Liver (tissue), 9 donors: ENCODE data around the gene SCN8A. TPM values are rescaled to one million over a fixed set of nuclear protein-coding genes. Genes with fewer than 3 reads are reported as not detected.

Source experiments
- DNase-seq: peaks from one replicate; pipeline ENCODE4 v3.0.0-alpha.2; 2017; ENCODE audit warnings: low spot score
- H3K27ac ChIP-seq, 2 donors: one replicate each; pipeline ENCODE4 v1.7.0; 2013; ENCODE audit warnings: inconsistent platforms in 2 of 2, low read length in 2 of 2, control low read depth in 1 of 2, low read depth in 1 of 2, mild to moderate bottlenecking in 1 of 2
- H3K27me3 ChIP-seq, 4 donors: one replicate each; pipeline versions ENCODE4 v1.6.1 to v1.7.0; 2013; ENCODE audit warnings: low read length in 3 of 4, inconsistent platforms in 1 of 4, mild to moderate bottlenecking in 1 of 4, moderate library complexity in 1 of 4; ENCODE audit not compliant: control insufficient read depth in 4 of 4, insufficient read depth in 4 of 4
- H3K36me3 ChIP-seq, 4 donors: one replicate each; pipeline versions ENCODE4 v1.6.1 to v1.7.0; 2013; ENCODE audit warnings: low read length in 3 of 4, mild to moderate bottlenecking in 3 of 4, low read depth in 1 of 4, moderate library complexity in 1 of 4; ENCODE audit not compliant: control insufficient read depth in 4 of 4, insufficient read depth in 3 of 4
- H3K4me1 ChIP-seq, 4 donors: one replicate each; pipeline versions ENCODE4 v1.6.1 to v1.7.0; 2013; ENCODE audit warnings: low read length in 3 of 4, mild to moderate bottlenecking in 3 of 4, moderate library complexity in 1 of 4; ENCODE audit not compliant: control insufficient read depth in 4 of 4, insufficient read depth in 4 of 4
- H3K4me3 ChIP-seq, 3 donors: one replicate each; pipeline versions ENCODE4 v1.6.1 to v1.7.0; 2013; ENCODE audit warnings: low read length in 3 of 3, control low read depth in 1 of 3, low read depth in 1 of 3, mild to moderate bottlenecking in 1 of 3
- H3K9ac ChIP-seq, 2 donors: one replicate each; pipeline ENCODE4 v1.7.0; 2013; ENCODE audit warnings: low read length in 2 of 2, mild to moderate bottlenecking in 2 of 2, moderate library complexity in 2 of 2, control low read depth in 1 of 2, low read depth in 1 of 2
- H3K9me3 ChIP-seq, 4 donors: one replicate each; pipeline versions ENCODE4 v1.6.1 to v1.7.0; 2013; ENCODE audit warnings: low read length in 3 of 4; ENCODE audit not compliant: control insufficient read depth in 4 of 4
- FOXA1 ChIP-seq: IDR thresholded peaks from 2 replicates; pipeline ENCODE4 v1.6.1; 2016; ENCODE audit warnings: antibody characterized with exemption
- FOXA2 ChIP-seq: IDR thresholded peaks from 2 replicates; pipeline ENCODE4 v1.6.1; 2016; ENCODE audit warnings: antibody characterized with exemption
- GABPA ChIP-seq, 2 donors: IDR thresholded peaks in 1 of 2; conservative IDR thresholded peaks in 1 of 2; 2 replicates each; pipeline ENCODE4 v1.6.1; 2016; ENCODE audit warnings: antibody characterized with exemption in 2 of 2, mild to moderate bottlenecking in 1 of 2, moderate library complexity in 1 of 2
- HNF4A ChIP-seq, 2 donors: conservative IDR thresholded peaks; 2 replicates each; pipeline ENCODE4 v1.6.1; 2016; ENCODE audit warnings: antibody characterized with exemption in 2 of 2, mild to moderate bottlenecking in 2 of 2
- HNF4G ChIP-seq: IDR thresholded peaks from 2 replicates; pipeline ENCODE4 v1.6.1; 2016; ENCODE audit warnings: antibody characterized with exemption
- JUND ChIP-seq, 2 donors: IDR thresholded peaks; 2 replicates each; pipeline ENCODE4 v1.6.1; 2016; ENCODE audit warnings: antibody characterized with exemption in 2 of 2
- MAX ChIP-seq: IDR thresholded peaks from 2 replicates; pipeline ENCODE4 v1.6.1; 2016; ENCODE audit warnings: antibody characterized with exemption
- NR2F2 ChIP-seq: IDR thresholded peaks from 2 replicates; pipeline ENCODE4 v1.6.1; 2016; ENCODE audit warnings: antibody characterized with exemption
- RAD21 ChIP-seq, 2 donors: IDR thresholded peaks; 2 replicates each; pipeline ENCODE4 v1.6.1; 2016; ENCODE audit warnings: antibody characterized with exemption in 2 of 2, mild to moderate bottlenecking in 2 of 2
- RXRA ChIP-seq, 2 donors: IDR thresholded peaks; 2 replicates each; pipeline ENCODE4 v1.6.1; 2017 to 2018; ENCODE audit warnings: antibody characterized with exemption in 2 of 2, mild to moderate bottlenecking in 1 of 2
- SP1 ChIP-seq: IDR thresholded peaks from 2 replicates; pipeline ENCODE4 v1.6.1; 2018; ENCODE audit warnings: antibody characterized with exemption, mild to moderate bottlenecking
- TAF1 ChIP-seq: conservative IDR thresholded peaks from 2 replicates; pipeline ENCODE4 v1.6.1; 2016; ENCODE audit warnings: antibody characterized with exemption, mild to moderate bottlenecking
- YY1 ChIP-seq: IDR thresholded peaks from 2 replicates; pipeline ENCODE4 v1.6.1; 2016; ENCODE audit warnings: antibody characterized with exemption, mild to moderate bottlenecking
- WGBS: extraction: QIAGEN DNeasy Blood & Tissue Kit; methylation state at CpG from one replicate; pipeline ENCODE4 v1.1.7; 2013; 5-methylcytosine and 5-hydroxymethylcytosine counted together
- polyA plus RNA-seq, 2 donors: library from polyadenylated mRNA; stranded (reverse) in 1 of 2; unstranded in 1 of 2; fragments of 200-250 nt in 1 of 2; fragments of >200 nt in 1 of 2; fragmentation: Nextera tagmentation in 1 of 2; extraction: Ambion mirVana in 1 of 2; gene quantifications; one replicate each; pipeline versions ENCODE4 v1.2.1 to v1.2.3, GENCODE V29; 2013 to 2015
- total RNA-seq, 2 donors: library from RNA; depleted of rRNA; stranded (reverse); fragments of >200 nt; gene quantifications; one replicate each; pipeline ENCODE4 v1.2.3, GENCODE V29; 2014
- TF ChIP-seq, protein P1 (sequence below): IDR thresholded peaks from 2 replicates; pipeline ENCODE4 v1.6.1; 2016; ENCODE audit warnings: antibody characterized with exemption
- TF ChIP-seq, protein P2 (sequence below): IDR thresholded peaks from 2 replicates; pipeline ENCODE4 v1.6.1; 2016; ENCODE audit warnings: antibody characterized with exemption, mild to moderate bottlenecking
- donor health status: healthy.
- donor health status: healthy.
- donor health status: healthy.
- donor health status: healthy.
- donor health status: healthy.

SCN8A gene
- total and polyA plus RNA-seq, 4 donors, result 0.84 to 12.7 (median 3.8) TPM

DNA sequence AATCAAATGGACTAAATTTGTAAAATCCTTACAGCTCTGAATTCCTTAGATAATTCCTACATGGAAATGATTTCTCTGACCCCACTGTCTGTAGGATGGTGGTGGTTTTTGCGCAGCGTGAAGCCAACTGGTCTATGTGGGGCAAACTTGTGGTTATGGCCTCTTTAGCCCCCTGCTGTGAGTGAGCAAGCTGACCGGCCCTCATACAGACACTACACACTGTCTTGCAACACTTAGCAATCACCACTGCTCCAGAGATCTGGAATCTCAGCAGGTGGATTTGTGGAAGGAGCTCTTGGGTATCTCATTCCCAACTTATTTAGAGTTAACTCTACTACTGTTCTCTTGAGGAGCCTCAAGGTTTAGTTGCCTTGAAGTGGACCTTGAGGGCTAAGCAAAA is 70.2 kb downstream of the SCN8A start:
- TF ChIP-seq HNF4A (conservative IDR thresholded peaks at IDR 0.05) (no peak), JUND (IDR thresholded peaks at IDR 0.05) (no peak), RAD21 (IDR thresholded peaks at IDR 0.05) (no peak), GABPA (IDR thresholded peaks at IDR 0.05 in 1 of 2, conservative IDR thresholded peaks at IDR 0.05 in 1 of 2) (no peak)
- TF ChIP-seq, protein P1, sequence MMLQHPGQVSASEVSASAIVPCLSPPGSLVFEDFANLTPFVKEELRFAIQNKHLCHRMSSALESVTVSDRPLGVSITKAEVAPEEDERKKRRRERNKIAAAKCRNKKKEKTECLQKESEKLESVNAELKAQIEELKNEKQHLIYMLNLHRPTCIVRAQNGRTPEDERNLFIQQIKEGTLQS, result no peak
- H3K4me3 ChIP-seq, result no peak overlapping the region
- WGBS, result 98% methylated on average over 3 of the region's 3 CpGs
- H3K27ac ChIP-seq, result no peak overlapping the region
- H3K4me1 ChIP-seq, result peaks cover 0 to 29% (median 22%) of the 10 kb centered on the region in 4 donors
- H3K27me3 ChIP-seq, result no peaks in the 10 kb centered on the region
- H3K9ac ChIP-seq, result no peak overlapping the region
- no peaks in the 10 kb centered on the region for H3K36me3 ChIP-seq
- no peaks in the 10 kb centered on the region for H3K9me3 ChIP-seq
- DNase-seq, result no peak

DNA sequence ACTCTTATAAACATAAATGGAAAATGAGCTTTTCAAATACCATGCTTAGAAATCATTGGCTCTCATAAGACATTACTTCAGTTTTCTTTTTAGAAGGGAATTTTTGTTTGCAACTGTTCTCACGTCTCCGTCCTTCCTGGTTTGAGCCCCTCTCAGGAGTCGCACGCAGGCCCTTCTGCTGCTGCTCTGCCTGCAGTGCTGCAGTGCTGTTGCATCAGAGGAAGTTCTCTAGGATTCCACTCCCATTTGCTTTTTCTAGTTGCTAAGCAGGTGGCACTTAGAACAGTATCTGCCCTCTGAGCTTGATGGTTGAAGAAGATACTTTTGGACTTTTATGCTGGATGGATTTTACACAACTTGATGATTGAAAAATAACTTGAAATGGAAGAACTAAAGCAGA is 70.8 kb downstream of the SCN8A start:
- H3K27me3 ChIP-seq, result no peaks in the 10 kb centered on the region
- H3K27ac ChIP-seq, result peak overlapping the region in 1 of 2 donors; percentile 53
- TF ChIP-seq, protein P1, result no peak
- TF ChIP-seq RAD21 (IDR thresholded peaks at IDR 0.05) (no peak), GABPA (IDR thresholded peaks at IDR 0.05 in 1 of 2, conservative IDR thresholded peaks at IDR 0.05 in 1 of 2) (no peak), SP1 (no peak), FOXA2 (no peak), HNF4G (no peak), YY1 (no peak), MAX (no peak), FOXA1 (no peak), RXRA (IDR thresholded peaks at IDR 0.05) (no peak)
- TF ChIP-seq, protein P2, sequence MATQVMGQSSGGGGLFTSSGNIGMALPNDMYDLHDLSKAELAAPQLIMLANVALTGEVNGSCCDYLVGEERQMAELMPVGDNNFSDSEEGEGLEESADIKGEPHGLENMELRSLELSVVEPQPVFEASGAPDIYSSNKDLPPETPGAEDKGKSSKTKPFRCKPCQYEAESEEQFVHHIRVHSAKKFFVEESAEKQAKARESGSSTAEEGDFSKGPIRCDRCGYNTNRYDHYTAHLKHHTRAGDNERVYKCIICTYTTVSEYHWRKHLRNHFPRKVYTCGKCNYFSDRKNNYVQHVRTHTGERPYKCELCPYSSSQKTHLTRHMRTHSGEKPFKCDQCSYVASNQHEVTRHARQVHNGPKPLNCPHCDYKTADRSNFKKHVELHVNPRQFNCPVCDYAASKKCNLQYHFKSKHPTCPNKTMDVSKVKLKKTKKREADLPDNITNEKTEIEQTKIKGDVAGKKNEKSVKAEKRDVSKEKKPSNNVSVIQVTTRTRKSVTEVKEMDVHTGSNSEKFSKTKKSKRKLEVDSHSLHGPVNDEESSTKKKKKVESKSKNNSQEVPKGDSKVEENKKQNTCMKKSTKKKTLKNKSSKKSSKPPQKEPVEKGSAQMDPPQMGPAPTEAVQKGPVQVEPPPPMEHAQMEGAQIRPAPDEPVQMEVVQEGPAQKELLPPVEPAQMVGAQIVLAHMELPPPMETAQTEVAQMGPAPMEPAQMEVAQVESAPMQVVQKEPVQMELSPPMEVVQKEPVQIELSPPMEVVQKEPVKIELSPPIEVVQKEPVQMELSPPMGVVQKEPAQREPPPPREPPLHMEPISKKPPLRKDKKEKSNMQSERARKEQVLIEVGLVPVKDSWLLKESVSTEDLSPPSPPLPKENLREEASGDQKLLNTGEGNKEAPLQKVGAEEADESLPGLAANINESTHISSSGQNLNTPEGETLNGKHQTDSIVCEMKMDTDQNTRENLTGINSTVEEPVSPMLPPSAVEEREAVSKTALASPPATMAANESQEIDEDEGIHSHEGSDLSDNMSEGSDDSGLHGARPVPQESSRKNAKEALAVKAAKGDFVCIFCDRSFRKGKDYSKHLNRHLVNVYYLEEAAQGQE, result no peak
- 86% methylated on average over 4 of the region's 4 CpGs for WGBS
- no peak for DNase-seq
- no peaks in the 10 kb centered on the region for H3K36me3 ChIP-seq
- H3K9ac ChIP-seq, result no peak overlapping the region
- no peaks in the 10 kb centered on the region for H3K9me3 ChIP-seq
- H3K4me1 ChIP-seq, result peaks cover 0 to 29% (median 22%) of the 10 kb centered on the region in 4 donors
- no peak overlapping the region for H3K4me3 ChIP-seq

- Histone ChIP-seq H3K9ac (no peak overlapping the region), H3K27me3 (no peaks in the 10 kb centered on the region), H3K9me3 (no peaks in the 10 kb centered on the region), H3K36me3 (no peaks in the 10 kb centered on the region), H3K4me3 (peak overlapping the region; percentile 39 to 77 (median 46)), H3K27ac (peak overlapping the region; percentile 53 to 81), H3K4me1 (peaks cover 0 to 29% (median 22%) of the 10 kb centered on the region in 4 donors)
- TF ChIP-seq SP1 (peak; percentile 93), RAD21 (IDR thresholded peaks at IDR 0.05) (peak in 1 of 2 donors; percentile 48), NR2F2 (no peak), JUND (IDR thresholded peaks at IDR 0.05) (peak; percentile 38 to 70), HNF4G (peak; percentile 95), HNF4A (conservative IDR thresholded peaks at IDR 0.05) (peak; percentile 94 to 95), FOXA1 (no peak), YY1 (peak; percentile 83), TAF1 (peak; percentile 8), RXRA (IDR thresholded peaks at IDR 0.05) (peak; percentile 68 to 69), MAX (no peak)
- TF ChIP-seq, protein P2, result peak; percentile 50
- TF ChIP-seq, protein P1, result peak; percentile 48
- WGBS, result 28% methylated on average over 11 of the region's 11 CpGs
- DNase-seq, result peak; percentile 44
Observed at GRCh38 chr12:51662728-51663154, 71.7 kb downstream of the SCN8A start.
